Measurements from ENCODE around the gene LPGAT1. TPM values are rescaled to one million over a fixed set of nuclear protein-coding genes. Genes with fewer than 3 reads are reported as not detected.

The LPGAT1 gene
- total RNA-seq, 1 experiment from 2014 or later: 41.7 TPM

DNA sequence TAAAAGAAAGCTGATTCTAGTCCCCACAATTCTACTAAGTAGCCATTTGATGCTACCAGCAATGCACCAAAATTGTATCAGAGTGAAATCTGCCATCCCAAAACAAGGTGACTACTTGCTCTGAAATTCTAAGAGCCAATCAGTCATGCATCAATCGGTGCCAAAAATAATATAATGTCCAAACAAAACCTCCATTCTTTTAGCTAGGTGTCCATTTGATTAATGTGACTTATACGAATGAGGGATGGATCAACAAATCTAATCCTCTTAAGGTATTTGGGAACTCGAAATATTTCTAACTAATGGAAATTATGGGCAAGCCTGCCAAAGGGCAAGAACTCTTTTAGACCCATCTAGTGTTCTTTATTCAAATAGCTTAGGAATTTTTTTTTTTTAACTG is 88.8 kb downstream of the LPGAT1 start:
- TF ChIP-seq EZH2 (IDR thresholded peaks at IDR 0.05; ENCODE audit: low read length, unreplicated experiment) (no peak), EZH2phosphoT487 (IDR thresholded peaks at IDR 0.05; ENCODE audit: borderline replicate concordance, low read length) (no peak)
- TF ChIP-seq, protein P1, sequence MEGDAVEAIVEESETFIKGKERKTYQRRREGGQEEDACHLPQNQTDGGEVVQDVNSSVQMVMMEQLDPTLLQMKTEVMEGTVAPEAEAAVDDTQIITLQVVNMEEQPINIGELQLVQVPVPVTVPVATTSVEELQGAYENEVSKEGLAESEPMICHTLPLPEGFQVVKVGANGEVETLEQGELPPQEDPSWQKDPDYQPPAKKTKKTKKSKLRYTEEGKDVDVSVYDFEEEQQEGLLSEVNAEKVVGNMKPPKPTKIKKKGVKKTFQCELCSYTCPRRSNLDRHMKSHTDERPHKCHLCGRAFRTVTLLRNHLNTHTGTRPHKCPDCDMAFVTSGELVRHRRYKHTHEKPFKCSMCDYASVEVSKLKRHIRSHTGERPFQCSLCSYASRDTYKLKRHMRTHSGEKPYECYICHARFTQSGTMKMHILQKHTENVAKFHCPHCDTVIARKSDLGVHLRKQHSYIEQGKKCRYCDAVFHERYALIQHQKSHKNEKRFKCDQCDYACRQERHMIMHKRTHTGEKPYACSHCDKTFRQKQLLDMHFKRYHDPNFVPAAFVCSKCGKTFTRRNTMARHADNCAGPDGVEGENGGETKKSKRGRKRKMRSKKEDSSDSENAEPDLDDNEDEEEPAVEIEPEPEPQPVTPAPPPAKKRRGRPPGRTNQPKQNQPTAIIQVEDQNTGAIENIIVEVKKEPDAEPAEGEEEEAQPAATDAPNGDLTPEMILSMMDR (conservative IDR thresholded peaks at IDR 0.05; ENCODE audit: low read depth, low read length): no peak
- Histone ChIP-seq H3K27me3 (ENCODE audit: low read length) (no peaks in the 10 kb centered on the region), H3F3A (ENCODE audit: low read length, unreplicated experiment) (no peaks in the 10 kb centered on the region), H3K4me1 (ENCODE audit: insufficient read depth, low read length) (no peaks in the 10 kb centered on the region), H3K36me3 (ENCODE audit: low read depth, low read length) (no peaks in the 10 kb centered on the region), H3K9me2 (replicated peaks; ENCODE audit: low read length) (no peaks in the 10 kb centered on the region), H2AFZ (ENCODE audit: low read length) (no peak overlapping the region), H3K9ac (ENCODE audit: low read length) (no peak overlapping the region), H4K20me1 (ENCODE audit: low read length) (no peaks in the 10 kb centered on the region), H3K79me2 (ENCODE audit: low read length) (no peaks in the 10 kb centered on the region), H3K27ac (ENCODE audit: low read length) (no peak overlapping the region), H3K4me3 (ENCODE audit: low read length) (no peak overlapping the region), H3K4me2 (ENCODE audit: low read length) (no peak overlapping the region), H3K9me3 (ENCODE audit: low read length) (no peaks in the 10 kb centered on the region)
- intact Hi-C loops (cut with micrococcal nuclease): no loop called here
- BruUV-seq (replicated peaks): no TSS peak
- CTCF ChIA-PET: no interaction called here
- POLR2A ChIA-PET (ENCODE audit: unreplicated experiment): no interaction called here
- DNase-seq (peak; percentile 11), ATAC-seq (no peak)

DNA sequence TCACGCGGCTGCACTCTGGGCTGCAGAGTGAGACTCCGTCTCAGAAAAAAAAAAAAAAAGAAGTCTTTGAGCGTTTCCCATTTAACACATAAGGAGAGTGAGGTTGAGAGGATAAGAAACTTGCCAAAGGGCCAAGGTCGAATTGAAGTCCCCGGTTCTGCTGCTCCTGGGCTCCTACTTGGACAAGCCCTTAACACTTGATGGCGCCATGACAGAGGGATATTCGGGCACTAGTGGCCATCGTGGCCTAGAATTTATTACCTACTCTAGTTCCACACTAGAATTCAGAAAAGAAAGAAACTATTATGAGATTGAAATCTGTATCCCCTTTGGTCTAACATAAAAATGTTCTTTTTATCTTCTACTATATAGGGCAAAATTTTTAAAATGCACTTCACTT is 89.4 kb downstream of the LPGAT1 start:
- no TSS peak for BruUV-seq (replicated peaks)
- no peaks in the 10 kb centered on the region for H4K20me1 ChIP-seq (ENCODE audit: low read length)
- intact Hi-C loops (cut with micrococcal nuclease): no loop called here
- ChIA-PET CTCF (no interaction called here), POLR2A (ENCODE audit: unreplicated experiment) (no interaction called here)
- no peak overlapping the region for H2AFZ ChIP-seq (ENCODE audit: low read length)
- DNase-seq: no peak
- H3K27me3 ChIP-seq (ENCODE audit: low read length): no peaks in the 10 kb centered on the region
- H3K4me1 ChIP-seq (ENCODE audit: insufficient read depth, low read length): peaks cover 6% of the 10 kb centered on the region
- no peak overlapping the region for H3K4me2 ChIP-seq (ENCODE audit: low read length)
- H3K27ac ChIP-seq (ENCODE audit: low read length): no peak overlapping the region
- no peak for TF ChIP-seq EZH2 (IDR thresholded peaks at IDR 0.05; ENCODE audit: low read length, unreplicated experiment)
- TF ChIP-seq, protein P1 (conservative IDR thresholded peaks at IDR 0.05; ENCODE audit: low read depth, low read length): 0 out of 2 replicates have a peak, but pooled peaks have one; percentile 9
- no peaks in the 10 kb centered on the region for H3K36me3 ChIP-seq (ENCODE audit: low read depth, low read length)
- no peak overlapping the region for H3K4me3 ChIP-seq (ENCODE audit: low read length)
- no peak for ATAC-seq
- no peaks in the 10 kb centered on the region for H3K9me2 ChIP-seq (replicated peaks; ENCODE audit: low read length)
- H3F3A ChIP-seq (ENCODE audit: low read length, unreplicated experiment): no peaks in the 10 kb centered on the region
- H3K79me2 ChIP-seq (ENCODE audit: low read length): no peaks in the 10 kb centered on the region
- H3K9me3 ChIP-seq (ENCODE audit: low read length): no peaks in the 10 kb centered on the region
- no peak overlapping the region for H3K9ac ChIP-seq (ENCODE audit: low read length)

DNA sequence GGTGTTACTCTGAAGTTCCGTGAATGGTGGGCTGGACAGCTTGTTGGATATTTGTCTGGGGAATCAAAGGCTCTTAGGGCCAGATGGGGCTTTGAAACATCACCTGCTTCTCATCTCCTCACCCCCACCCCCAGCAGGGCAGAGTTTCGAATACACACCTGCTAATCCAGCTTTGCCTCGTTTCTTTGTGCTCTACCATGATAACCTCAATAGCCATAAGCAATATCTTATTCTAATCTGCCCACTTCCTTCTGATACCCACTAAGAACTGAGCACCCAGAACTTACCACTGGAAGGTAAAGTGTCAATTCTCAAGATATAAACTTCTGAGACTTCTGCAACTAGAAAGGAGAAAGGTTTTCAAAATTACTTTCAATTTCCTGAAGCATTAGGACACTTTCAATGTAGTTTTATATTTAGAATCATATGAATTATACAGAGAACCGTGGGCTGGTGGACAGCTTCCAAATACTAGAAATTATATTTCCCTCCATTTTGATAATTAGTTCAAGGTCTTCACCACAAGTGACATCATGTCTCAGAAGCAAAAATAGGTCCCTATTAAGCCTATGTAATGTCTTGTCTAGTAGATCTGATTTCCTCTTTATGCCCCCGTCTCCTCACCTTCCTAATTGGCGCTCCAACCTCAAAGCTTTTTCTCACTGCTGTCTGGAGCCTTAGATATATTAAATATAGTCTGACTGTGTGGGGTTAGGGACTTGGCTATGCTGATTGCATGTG is 90.7 kb downstream of the LPGAT1 start:
- H3K36me3 ChIP-seq (ENCODE audit: low read depth, low read length): no peaks in the 10 kb centered on the region
- no peak overlapping the region for H3K9ac ChIP-seq (ENCODE audit: low read length)
- H3K79me2 ChIP-seq (ENCODE audit: low read length): no peaks in the 10 kb centered on the region
- TF ChIP-seq, protein P1 (conservative IDR thresholded peaks at IDR 0.05; ENCODE audit: low read depth, low read length): no peak
- no peak for TF ChIP-seq EZH2 (IDR thresholded peaks at IDR 0.05; ENCODE audit: low read length, unreplicated experiment)
- no peak for TF ChIP-seq EZH2phosphoT487 (IDR thresholded peaks at IDR 0.05; ENCODE audit: borderline replicate concordance, low read length)
- no peak overlapping the region for H2AFZ ChIP-seq (ENCODE audit: low read length)
- no peaks in the 10 kb centered on the region for H3K27me3 ChIP-seq (ENCODE audit: low read length)
- no peaks in the 10 kb centered on the region for H3K9me3 ChIP-seq (ENCODE audit: low read length)
- no peak for DNase-seq
- no peaks in the 10 kb centered on the region for H4K20me1 ChIP-seq (ENCODE audit: low read length)
- H3K4me2 ChIP-seq (ENCODE audit: low read length): no peak overlapping the region
- H3K9me2 ChIP-seq (replicated peaks; ENCODE audit: low read length): no peaks in the 10 kb centered on the region
- H3K27ac ChIP-seq (ENCODE audit: low read length): no peak overlapping the region
- no peak overlapping the region for H3K4me3 ChIP-seq (ENCODE audit: low read length)
- no peak for ATAC-seq
- intact Hi-C loops (cut with micrococcal nuclease): loop anchor here (5.0 to 10.0 kb wide), 2 partner anchors 47 to 165 kb away; partner anchors contain the start of gene SLC30A1
- ChIA-PET CTCF (no interaction called here), POLR2A (ENCODE audit: unreplicated experiment) (no interaction called here)
- BruUV-seq (replicated peaks): no TSS peak
- peaks cover 18% of the 10 kb centered on the region for H3K4me1 ChIP-seq (ENCODE audit: insufficient read depth, low read length)
- no peaks in the 10 kb centered on the region for H3F3A ChIP-seq (ENCODE audit: low read length, unreplicated experiment)

Measured in PC-3 (cell line).